ENCODE measurements around the gene NHERF2. TPM values are rescaled to one million over a fixed set of nuclear protein-coding genes. Genes with fewer than 3 reads are reported as not detected.

Gene NHERF2
- total and polyA plus RNA-seq, 2 experiments from 2014 or later, result 12.0 to 16.5 TPM

GRCh38 chr16:2019921-2020831 is 6.5 kb upstream of the NHERF2 start:
- H4K20me1 ChIP-seq (replicated peaks; ENCODE audit: insufficient read depth), result no peaks in the 10 kb centered on the region; the same call in 1 of the 2 replicates
- H3K4me1 ChIP-seq (ENCODE audit: insufficient read depth), result no peaks in the 10 kb centered on the region; the same call in 1 of the 2 replicates
- peak overlapping the region; percentile 85 for H3K4me2 ChIP-seq
- H3K4me3 ChIP-seq, result peak overlapping the region; percentile 62
- no peak overlapping the region for H3K27ac Mint-ChIP-seq
- peaks cover 8% of the 10 kb centered on the region for H3F3A ChIP-seq (replicated peaks; ENCODE audit: low read depth)
- H3K27me3 Mint-ChIP-seq (ENCODE audit: insufficient read depth, low read depth, poor library complexity), result peaks cover 49% of the 10 kb centered on the region
- peak overlapping the region; percentile 74; the same call in 1 of the 2 replicates for H2AFZ ChIP-seq
- H3K9me2 ChIP-seq (ENCODE audit: insufficient read depth), result no peaks in the 10 kb centered on the region
- H3K9me3 Mint-ChIP-seq, result no peaks in the 10 kb centered on the region
- peak; percentile 2 for ATAC-seq
- no peaks in the 10 kb centered on the region for H3K36me3 ChIP-seq (ENCODE audit: insufficient read depth)
- TF ChIP-seq EZH2phosphoT487 (IDR thresholded peaks at IDR 0.05; ENCODE audit: unreplicated experiment) (peak; percentile 38), EZH2 (IDR thresholded peaks at IDR 0.05; ENCODE audit: low read depth, unreplicated experiment) (peak; percentile 61), CREB1 (CRISPR knock-in tag; IDR thresholded peaks at IDR 0.05; ENCODE audit: low read depth) (no peak)
- peak overlapping the region; percentile 72 for H3K4me3 Mint-ChIP-seq
- peak; percentile 64 for DNase-seq (ENCODE audit: low spot score)
- no peak overlapping the region for H3K27ac ChIP-seq (ENCODE audit: low read depth)
- H3K36me3 Mint-ChIP-seq (ENCODE audit: low read depth), result peaks cover 3% of the 10 kb centered on the region; the same call in 1 of the 3 replicates
- H3K79me2 ChIP-seq (replicated peaks; ENCODE audit: insufficient read depth), result no peaks in the 10 kb centered on the region
- peaks cover 55% of the 10 kb centered on the region for H3K27me3 ChIP-seq (ENCODE audit: insufficient read depth)
- peaks cover 11% of the 10 kb centered on the region for H3K4me1 Mint-ChIP-seq

GRCh38 chr16:2022723-2023091 is 4.0 kb upstream of the NHERF2 start:
- Histone ChIP-seq H3K4me2 (peak overlapping the region; percentile 89), H3K27ac (ENCODE audit: low read depth) (no peak overlapping the region), H3F3A (replicated peaks; ENCODE audit: low read depth) (peaks cover 8% of the 10 kb centered on the region), H4K20me1 (replicated peaks; ENCODE audit: insufficient read depth) (no peaks in the 10 kb centered on the region; the same call in 1 of the 2 replicates), H3K79me2 (replicated peaks; ENCODE audit: insufficient read depth) (no peaks in the 10 kb centered on the region), H3K36me3 (ENCODE audit: insufficient read depth) (no peaks in the 10 kb centered on the region), H3K9me2 (ENCODE audit: insufficient read depth) (no peaks in the 10 kb centered on the region), H3K27me3 (ENCODE audit: insufficient read depth) (peaks cover 74% of the 10 kb centered on the region), H3K4me1 (ENCODE audit: insufficient read depth) (no peaks in the 10 kb centered on the region; the same call in 1 of the 2 replicates), H3K4me3 (peak overlapping the region; percentile 68), H2AFZ (peak overlapping the region; percentile 97)
- H3K4me1 Mint-ChIP-seq, result peaks cover 14% of the 10 kb centered on the region
- peak; percentile 52 for ATAC-seq
- H3K4me3 Mint-ChIP-seq, result peak overlapping the region; percentile 67
- peak; percentile 82 for DNase-seq (ENCODE audit: low spot score)
- no peaks in the 10 kb centered on the region for H3K9me3 Mint-ChIP-seq
- H3K27ac Mint-ChIP-seq, result no peak overlapping the region
- TF ChIP-seq JUNB (IDR thresholded peaks at IDR 0.05; ENCODE audit: unreplicated experiment) (no peak), NANOG (IDR thresholded peaks at IDR 0.05; ENCODE audit: borderline replicate concordance) (no peak), ZNF114 (CRISPR knock-in tag; IDR thresholded peaks at IDR 0.05) (no peak), CREB1 (CRISPR knock-in tag; IDR thresholded peaks at IDR 0.05; ENCODE audit: low read depth) (no peak), EZH2 (IDR thresholded peaks at IDR 0.05; ENCODE audit: low read depth, unreplicated experiment) (no peak), ZNF331 (CRISPR knock-in tag; IDR thresholded peaks at IDR 0.05; ENCODE audit: low read depth) (no peak), POLR2AphosphoS5 (IDR thresholded peaks at IDR 0.05; ENCODE audit: low read depth) (no peak; the same call in 1 of the 2 replicates), CTCF (conservative IDR thresholded peaks at IDR 0.05; ENCODE audit: low read depth in 2 of 2) (no peak), ZNF462 (CRISPR knock-in tag; IDR thresholded peaks at IDR 0.05) (no peak)
- H3K27me3 Mint-ChIP-seq (ENCODE audit: insufficient read depth, low read depth, poor library complexity), result peaks cover 56% of the 10 kb centered on the region
- H3K36me3 Mint-ChIP-seq (ENCODE audit: low read depth), result peaks cover 3% of the 10 kb centered on the region; the same call in 1 of the 3 replicates
